ENCODE results near the gene SSRP1.

GRCh38 chr11:57308426-57309060, 27.1 kb downstream of the SSRP1 start:
- TF ChIP-seq CTCF (conservative IDR thresholded peaks at IDR 0.05), result no peak
- no peak for TF ChIP-seq EZH2 (IDR thresholded peaks at IDR 0.05; ENCODE audit: low read depth)
